ENCODE measurements around the gene A2ML1.
"Not testable (repeated sequence)": the region's sequence is repeated elsewhere in the genome, so short reads cannot be mapped to it uniquely, and the experiment has no call there.

A2ML1 gene

DNA sequence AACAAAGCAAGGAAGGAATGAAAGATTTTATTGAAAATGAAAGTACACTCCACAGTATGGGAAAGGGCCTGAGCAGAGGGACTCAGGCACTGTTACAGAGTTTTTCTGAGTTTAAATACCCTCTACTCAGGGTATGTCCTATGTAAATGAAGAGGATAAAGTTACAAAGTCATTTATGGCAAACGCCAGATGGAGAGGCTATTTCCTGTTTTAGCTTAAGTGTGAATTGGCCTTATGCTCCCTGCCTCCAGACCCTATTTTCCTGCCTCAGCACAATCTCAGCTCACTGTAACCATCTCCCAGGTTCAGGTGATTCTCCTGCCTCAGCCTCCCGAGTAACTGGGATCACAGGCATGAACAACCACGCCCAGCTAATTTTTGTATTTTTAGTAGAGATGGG, 85.1 kb downstream of the A2ML1 start:
- no peak for DNase-seq

DNA sequence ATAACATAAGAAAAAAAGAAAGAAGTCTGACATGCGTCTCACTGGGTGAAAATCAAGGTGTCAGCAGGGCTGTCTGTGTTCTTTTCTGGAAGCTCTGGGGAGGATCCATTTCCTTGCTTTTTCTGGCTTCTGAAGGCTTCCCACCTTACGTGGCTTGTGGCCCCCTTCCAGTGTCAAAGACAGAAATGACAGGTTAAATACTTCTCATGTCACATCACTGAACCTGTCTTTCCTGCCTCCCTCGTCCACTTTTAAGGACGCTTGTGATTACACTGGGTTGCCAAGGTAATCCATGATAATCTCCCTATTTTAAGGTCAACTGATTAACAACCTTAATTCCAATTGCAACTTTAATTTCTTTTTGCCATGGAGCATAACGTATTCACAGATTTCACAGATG, 87.3 kb downstream of the A2ML1 start:
- DNase-seq, result no peak

DNA sequence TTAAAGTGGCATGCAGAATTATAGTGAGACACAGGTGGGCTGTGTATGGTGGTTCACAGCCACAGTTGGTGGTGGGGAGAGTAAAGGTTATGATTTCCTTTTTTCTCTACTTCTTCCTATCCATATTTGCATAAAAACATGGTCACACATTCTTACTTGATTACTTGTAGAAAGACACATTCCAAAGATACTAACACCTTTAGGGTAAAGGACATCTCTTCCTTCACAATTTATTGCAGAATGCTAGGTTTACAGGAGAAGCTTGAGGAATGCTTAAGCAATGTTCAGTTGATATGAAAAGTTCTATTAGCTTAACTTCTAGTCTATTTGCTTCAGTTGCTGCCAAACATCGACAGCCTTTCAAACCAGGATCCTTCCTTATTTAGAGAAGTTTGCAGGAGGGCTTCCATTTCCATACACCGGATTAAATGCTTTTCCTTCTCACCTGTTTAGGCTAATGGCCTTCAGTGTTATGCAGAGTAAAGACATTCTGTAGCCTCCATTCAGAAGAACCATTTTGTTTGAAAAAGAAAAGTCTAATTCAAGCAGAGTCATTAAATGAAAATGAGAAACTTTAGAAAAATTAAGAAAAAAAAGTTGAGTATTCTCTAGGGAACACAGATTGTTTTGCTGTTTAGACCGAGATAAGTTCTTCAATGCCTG, 89.3 kb downstream of the A2ML1 start:
- no peak for DNase-seq

DNA sequence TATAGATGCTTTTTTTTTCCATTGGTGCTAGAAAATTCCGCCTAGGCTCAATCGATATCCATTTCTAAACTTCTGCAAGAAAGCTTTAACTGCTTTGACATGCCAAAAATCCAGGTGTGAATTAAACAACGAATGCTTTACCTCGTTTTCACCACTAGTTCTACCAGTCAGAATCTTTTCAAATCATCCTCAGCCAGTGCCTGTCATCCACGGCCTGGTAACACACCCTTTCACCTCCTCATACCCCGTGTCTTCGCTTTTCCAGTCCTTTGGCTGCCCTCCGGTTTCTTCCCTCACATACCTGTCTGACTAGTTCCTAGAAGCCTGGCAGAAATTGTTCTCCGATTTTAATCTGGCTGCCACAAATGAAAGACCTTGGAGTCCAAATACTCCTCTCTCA, 90.5 kb downstream of the A2ML1 start:
- no peak for DNase-seq

DNA sequence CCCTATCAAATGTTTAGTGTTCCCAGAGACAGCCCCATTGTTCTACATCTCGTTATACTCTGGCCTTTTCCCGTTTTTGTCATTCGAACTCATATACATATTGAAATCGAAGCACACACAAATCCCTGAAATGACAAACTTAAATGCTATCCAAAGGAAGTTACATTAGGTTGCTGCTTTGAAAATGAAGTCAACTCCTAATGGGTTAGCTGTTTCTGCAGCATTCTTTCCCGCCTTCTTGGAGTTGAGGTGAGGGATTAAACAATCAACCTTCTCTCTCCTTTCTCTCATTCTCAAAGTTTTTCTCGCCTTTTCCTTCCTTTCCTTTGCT, 91.2 kb downstream of the A2ML1 start:
- peak; percentile 6 for DNase-seq

DNA sequence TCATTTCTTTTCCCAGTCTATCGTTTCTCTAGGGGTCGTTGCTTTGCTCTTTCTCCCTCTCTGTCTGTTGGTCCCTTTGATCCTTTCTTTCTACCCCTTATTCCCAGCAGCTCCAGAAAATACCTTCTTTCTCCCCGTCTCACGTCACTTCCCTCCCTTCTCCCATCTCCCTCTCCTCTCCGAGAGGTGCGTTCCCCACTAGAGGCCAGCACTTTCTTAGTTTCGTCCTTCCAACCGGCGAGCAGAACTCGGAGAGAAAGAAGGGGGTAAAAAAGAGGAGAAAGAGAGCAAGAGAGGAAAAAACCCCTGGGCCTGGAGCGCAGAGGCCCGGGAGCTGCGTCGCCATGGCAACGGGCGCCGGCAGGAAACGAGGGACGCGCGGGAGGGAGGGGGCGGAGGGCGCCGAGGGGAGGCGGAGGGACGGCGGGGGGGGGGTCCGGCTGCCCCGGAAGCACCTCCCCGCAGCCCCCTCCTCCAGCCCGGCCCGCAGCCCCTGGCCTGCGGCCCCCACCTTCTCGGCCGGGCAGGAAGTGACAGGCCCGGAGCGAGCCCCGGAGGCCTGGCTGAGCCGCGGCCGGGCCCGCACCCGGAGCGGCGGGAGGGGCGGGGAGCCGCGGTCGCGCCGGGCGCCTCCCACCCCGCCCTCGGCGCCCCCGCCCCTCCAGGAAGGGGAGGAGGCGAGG, 91.8 kb downstream of the A2ML1 start, which contains the start of gene PHC1:
Gene PHC1 (plus strand): TSS at position 477 of the 683 bp plus-strand sequence. CDS start 3,169 bp downstream, outside the sequence.
- DNase-seq, result peak; percentile 84

DNA sequence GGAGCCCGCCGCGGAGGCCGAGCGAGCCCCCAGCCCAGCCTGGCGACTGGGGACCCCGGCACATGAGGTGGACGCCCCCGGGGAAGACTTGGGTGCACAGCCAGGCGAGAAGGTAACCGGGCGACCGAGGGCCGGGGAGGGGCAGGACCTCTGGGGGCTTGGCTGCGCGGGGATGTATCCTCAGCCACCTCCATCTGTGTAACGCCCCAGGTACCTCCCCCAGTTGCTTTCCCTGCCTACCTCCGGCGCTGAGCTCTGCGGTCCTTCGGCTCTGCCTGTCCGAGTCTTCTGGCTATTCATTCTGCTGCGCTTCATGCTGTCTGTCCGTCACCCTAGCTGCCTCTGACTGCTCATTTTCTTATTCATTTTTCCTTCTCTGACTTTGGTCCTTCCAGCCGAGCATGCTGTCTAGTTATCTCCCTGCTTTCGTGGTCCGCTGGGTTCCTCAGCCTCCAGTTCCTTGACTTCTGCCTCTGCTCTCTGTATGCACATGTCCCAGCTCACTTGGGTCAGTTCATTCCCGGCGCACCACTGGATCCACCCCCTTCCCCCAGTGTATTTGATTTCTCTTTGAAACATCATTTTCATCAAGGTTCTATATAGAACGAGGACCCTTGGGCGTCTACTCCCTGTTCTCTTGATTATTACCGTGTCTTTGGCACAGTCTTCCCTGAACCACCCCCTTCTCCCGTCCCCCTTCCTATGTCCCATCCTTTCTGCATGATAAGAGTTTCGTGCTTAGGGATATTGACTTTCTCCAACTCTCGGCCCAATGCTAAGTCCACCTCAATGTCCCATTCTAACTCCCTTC, 92.5 kb downstream of the A2ML1 start:
- peak; percentile 12 for DNase-seq

DNA sequence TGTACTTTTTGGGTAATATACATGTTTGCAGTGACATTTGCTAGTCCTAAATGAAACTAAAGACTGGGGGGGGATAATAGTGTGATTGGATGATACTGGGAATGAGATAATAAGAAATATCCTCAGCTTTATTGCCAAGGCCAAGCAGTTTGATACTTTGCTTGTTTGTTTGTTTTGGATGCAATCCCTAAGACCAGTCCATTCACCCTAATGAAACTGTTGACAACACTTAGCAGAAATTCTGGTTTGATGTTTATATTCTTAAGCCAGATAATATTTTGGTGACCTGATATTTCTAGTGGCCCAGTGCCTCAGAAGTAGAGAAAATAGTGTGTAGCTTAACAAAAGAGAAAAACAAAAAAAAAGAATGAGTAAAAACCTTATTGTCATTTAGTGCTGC, 93.7 kb downstream of the A2ML1 start:
- no peak for DNase-seq

DNA sequence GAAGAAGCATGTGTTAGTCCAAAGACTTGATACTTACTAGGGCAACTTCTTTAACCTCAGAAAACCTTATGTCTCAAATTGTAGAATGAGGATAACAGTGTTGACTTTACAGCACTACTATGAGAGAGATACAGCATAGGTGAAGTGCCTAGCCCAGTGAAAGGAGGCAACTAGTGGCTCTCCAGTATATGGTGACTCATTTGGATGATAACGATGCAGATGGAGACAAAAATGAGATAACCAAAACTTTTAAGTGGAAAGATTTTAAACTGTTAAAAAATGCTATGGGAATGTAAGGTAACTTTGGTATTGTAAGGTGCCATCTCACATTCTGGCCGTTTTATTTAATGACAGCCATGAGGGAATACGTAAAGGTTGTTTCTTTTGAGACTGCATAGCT, 94.6 kb downstream of the A2ML1 start:
- DNase-seq, result no peak

DNA sequence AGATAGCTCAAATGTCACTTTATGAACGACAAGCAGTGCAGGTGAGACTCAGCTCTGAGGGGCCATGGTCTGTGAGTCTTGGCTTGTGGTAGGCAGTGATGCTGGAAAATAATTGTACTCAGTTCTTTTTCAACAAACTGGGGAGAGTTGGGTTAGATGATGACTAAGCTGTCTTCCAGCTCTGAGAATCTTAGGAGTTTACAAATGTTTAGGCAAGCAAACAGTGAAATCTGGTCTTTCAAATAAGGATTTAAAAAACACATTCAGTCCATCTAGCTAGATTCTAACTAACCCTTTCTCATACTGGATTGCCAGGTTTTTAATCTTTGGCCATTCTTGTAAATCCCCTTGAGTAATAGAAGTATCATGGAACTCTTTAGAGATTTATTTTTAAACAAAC, 95.3 kb downstream of the A2ML1 start:
- DNase-seq, result no peak

DNA sequence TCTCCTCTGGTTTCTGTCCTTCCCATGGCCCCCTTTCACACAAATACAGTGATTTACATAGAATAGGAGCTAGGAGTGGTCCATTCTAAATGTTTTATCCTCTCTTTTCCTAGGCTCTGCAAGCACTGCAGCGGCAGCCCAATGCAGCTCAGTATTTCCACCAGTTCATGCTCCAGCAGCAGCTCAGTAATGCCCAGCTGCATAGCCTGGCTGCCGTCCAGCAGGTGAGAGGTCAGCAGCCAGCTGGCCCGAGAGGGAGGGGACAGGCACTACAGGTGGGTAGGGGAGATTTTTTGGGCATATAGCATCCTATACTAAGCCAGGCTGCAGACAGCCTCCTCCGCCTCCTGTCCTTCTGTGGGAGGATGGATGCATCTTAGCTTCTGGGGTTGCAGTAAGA, 97.2 kb downstream of the A2ML1 start:
- DNase-seq, result not testable (repeated sequence)

DNA sequence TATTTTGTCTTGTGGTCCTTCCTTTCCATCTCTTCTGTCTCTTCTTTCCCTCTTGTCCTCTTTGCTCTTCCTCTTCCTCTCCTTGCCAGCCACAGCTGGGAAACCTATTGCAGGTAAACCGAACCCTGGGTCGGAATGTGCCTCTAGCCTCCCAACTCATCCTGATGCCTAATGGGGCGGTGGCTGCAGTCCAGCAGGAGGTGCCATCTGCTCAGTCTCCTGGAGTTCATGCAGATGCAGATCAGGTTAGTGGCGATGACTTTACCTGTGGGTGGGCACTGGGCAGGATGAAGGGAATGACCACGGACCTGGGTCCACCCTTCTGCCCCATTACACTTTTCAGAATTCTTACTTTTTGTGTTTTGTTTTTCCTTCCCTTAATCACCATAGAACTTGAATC, 100.1 kb downstream of the A2ML1 start:
- no peak for DNase-seq
